ENCODE measurements around the gene MEGF11. TPM values are rescaled to one million over a fixed set of nuclear protein-coding genes. Genes with fewer than 3 reads are reported as not detected.

Gene MEGF11
- total RNA-seq, 1 experiment from 2014 or later, result not detected

DNA sequence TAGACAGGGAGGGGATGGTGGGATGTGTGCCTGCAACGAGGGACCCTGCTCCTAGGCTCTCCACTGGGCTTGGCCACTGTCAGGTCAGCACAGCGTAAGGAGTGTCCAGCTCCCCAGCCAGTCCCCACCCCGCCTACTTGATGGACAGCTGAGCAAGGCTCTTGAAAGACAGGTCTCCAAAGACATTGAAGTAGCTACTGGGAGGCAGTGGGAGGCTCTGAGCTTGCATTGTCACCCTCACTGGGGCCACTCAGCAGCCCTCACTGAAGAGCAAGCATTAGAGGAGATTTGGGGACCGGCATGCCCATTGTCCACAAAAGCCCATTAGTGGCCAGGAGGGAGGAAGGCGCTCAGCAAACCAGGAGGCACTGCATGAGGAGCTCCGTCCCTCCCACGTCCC is 146.5 kb downstream of the MEGF11 start:
- no peaks in the 10 kb centered on the region for H3K36me3 ChIP-seq (ENCODE audit: low read depth)
- H3K27me3 ChIP-seq (ENCODE audit: insufficient read depth, low read depth), result peaks cover 79% of the 10 kb centered on the region
- CTCF ChIA-PET, result no interaction called here
- TF ChIP-seq EZH2 (IDR thresholded peaks at IDR 0.05; ENCODE audit: low read depth), result no peak
- no peaks in the 10 kb centered on the region for H3K79me2 ChIP-seq (ENCODE audit: low read depth)
- H3F3A ChIP-seq (ENCODE audit: insufficient read depth, low read depth), result no peaks in the 10 kb centered on the region
- H2AFZ ChIP-seq, result no peak overlapping the region
- H3K9me2 ChIP-seq (ENCODE audit: insufficient read depth), result no peaks in the 10 kb centered on the region
- DNase-seq, result no peak
- no peak overlapping the region for H3K4me3 ChIP-seq
- intact Hi-C loops (cut with micrococcal nuclease; ENCODE audit: unreplicated experiment), result no loop called here
- H3K27ac ChIP-seq, result no peak overlapping the region
- POLR2A ChIA-PET (ENCODE audit: unreplicated experiment), result no interaction called here
- H3K4me1 ChIP-seq (replicated peaks; ENCODE audit: insufficient read depth), result no peaks in the 10 kb centered on the region
- H3K4me2 ChIP-seq, result no peak overlapping the region
- H3K9me3 ChIP-seq (ENCODE audit: insufficient read depth, low read depth), result no peaks in the 10 kb centered on the region
- no TSS peak for BruUV-seq (replicated peaks)
- H4K20me1 ChIP-seq (ENCODE audit: insufficient read depth), result no peaks in the 10 kb centered on the region

DNA sequence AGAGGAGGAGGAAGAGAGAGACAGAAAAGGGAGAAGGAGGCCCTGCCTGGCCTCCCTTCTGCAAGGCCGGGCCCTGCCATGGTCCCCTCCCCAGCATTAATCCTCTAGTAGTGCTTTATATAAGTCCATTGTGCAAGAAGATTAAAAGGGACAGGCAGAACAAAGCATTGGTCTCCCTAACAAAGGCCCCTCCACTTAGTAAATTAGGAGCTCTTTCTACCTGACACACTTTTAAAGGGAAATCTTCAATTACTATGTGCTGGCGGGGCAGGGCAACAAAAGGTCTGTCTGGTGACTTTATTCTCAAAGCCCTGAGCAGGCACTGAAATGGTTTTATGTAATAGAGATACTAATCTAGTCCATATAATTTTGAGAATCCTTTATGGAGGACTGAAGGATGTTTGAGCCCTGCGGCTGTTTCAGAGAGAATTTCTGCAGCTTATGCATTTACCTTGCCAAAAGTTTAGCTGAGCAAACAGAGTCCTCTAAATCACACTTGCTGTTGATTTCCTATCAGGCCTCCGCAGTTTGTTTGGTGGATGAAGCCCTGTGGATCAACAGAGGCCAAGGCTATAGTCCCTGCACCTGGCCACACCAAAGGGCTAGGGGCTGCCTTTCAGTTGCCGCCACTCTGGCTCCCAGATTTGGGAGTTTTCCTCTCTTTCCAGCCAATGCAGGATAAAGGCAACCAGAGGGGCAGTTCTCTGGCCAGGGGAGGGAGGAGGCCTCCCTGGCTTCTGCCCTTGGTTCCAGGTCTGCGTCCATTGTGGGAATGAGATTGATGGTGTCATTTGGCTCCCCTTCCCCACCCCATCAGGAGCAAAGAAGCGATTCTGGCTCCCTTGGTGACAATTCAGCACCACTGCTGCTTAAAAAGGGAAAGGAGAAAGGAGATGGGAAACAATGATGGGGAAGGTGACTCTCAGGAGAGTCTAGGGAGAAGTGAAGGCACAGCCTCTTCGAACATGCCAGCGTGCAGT is 148.0 kb downstream of the MEGF11 start:
- no peaks in the 10 kb centered on the region for H3K9me3 ChIP-seq (ENCODE audit: insufficient read depth, low read depth)
- no peaks in the 10 kb centered on the region for H3K36me3 ChIP-seq (ENCODE audit: low read depth)
- ChIA-PET POLR2A (ENCODE audit: unreplicated experiment) (no interaction called here), CTCF (no interaction called here)
- no peak overlapping the region for H2AFZ ChIP-seq
- H3K9me2 ChIP-seq (ENCODE audit: insufficient read depth), result no peaks in the 10 kb centered on the region
- TF ChIP-seq, protein P1, sequence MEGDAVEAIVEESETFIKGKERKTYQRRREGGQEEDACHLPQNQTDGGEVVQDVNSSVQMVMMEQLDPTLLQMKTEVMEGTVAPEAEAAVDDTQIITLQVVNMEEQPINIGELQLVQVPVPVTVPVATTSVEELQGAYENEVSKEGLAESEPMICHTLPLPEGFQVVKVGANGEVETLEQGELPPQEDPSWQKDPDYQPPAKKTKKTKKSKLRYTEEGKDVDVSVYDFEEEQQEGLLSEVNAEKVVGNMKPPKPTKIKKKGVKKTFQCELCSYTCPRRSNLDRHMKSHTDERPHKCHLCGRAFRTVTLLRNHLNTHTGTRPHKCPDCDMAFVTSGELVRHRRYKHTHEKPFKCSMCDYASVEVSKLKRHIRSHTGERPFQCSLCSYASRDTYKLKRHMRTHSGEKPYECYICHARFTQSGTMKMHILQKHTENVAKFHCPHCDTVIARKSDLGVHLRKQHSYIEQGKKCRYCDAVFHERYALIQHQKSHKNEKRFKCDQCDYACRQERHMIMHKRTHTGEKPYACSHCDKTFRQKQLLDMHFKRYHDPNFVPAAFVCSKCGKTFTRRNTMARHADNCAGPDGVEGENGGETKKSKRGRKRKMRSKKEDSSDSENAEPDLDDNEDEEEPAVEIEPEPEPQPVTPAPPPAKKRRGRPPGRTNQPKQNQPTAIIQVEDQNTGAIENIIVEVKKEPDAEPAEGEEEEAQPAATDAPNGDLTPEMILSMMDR (conservative IDR thresholded peaks at IDR 0.05), result no peak
- no peak for TF ChIP-seq EZH2 (IDR thresholded peaks at IDR 0.05; ENCODE audit: low read depth)
- no peak for DNase-seq
- no peaks in the 10 kb centered on the region for H3K79me2 ChIP-seq (ENCODE audit: low read depth)
- H3F3A ChIP-seq (ENCODE audit: insufficient read depth, low read depth), result no peaks in the 10 kb centered on the region
- intact Hi-C loops (cut with micrococcal nuclease; ENCODE audit: unreplicated experiment), result no loop called here
- BruUV-seq (replicated peaks), result no TSS peak
- H3K4me3 ChIP-seq, result no peak overlapping the region
- no peaks in the 10 kb centered on the region for H3K4me1 ChIP-seq (replicated peaks; ENCODE audit: insufficient read depth)
- no peak overlapping the region for H3K4me2 ChIP-seq
- H3K27ac ChIP-seq, result no peak overlapping the region
- H3K27me3 ChIP-seq (ENCODE audit: insufficient read depth, low read depth), result peaks cover 65% of the 10 kb centered on the region
- H4K20me1 ChIP-seq (ENCODE audit: insufficient read depth), result no peaks in the 10 kb centered on the region

DNA sequence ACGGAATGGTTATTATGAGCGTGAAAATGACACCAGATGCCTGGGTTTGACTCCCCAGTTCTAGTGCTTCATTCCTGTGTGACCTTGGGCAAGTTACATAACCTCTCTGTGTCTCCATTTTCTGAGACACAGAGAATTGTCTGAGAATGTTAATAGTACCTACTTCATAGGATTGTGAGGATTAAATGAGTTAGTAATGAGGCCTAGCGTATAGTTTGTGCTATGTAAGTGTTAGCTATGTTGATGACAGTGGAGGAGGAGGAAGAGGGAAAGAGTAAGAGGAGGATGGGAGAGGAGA is 150.3 kb downstream of the MEGF11 start:
- ChIA-PET POLR2A (ENCODE audit: unreplicated experiment) (no interaction called here), CTCF (no interaction called here)
- Histone ChIP-seq H3K4me2 (no peak overlapping the region), H4K20me1 (ENCODE audit: insufficient read depth) (no peaks in the 10 kb centered on the region), H3K27ac (no peak overlapping the region), H3K4me3 (no peak overlapping the region), H3K36me3 (ENCODE audit: low read depth) (no peaks in the 10 kb centered on the region), H2AFZ (no peak overlapping the region), H3K9me3 (ENCODE audit: insufficient read depth, low read depth) (no peaks in the 10 kb centered on the region), H3K27me3 (ENCODE audit: insufficient read depth, low read depth) (peaks cover 49% of the 10 kb centered on the region), H3K4me1 (replicated peaks; ENCODE audit: insufficient read depth) (no peaks in the 10 kb centered on the region), H3F3A (ENCODE audit: insufficient read depth, low read depth) (no peaks in the 10 kb centered on the region), H3K9me2 (ENCODE audit: insufficient read depth) (no peaks in the 10 kb centered on the region), H3K79me2 (ENCODE audit: low read depth) (no peaks in the 10 kb centered on the region)
- TF ChIP-seq, protein P1 (conservative IDR thresholded peaks at IDR 0.05), result no peak
- TF ChIP-seq EZH2 (IDR thresholded peaks at IDR 0.05; ENCODE audit: low read depth), result no peak
- intact Hi-C loops (cut with micrococcal nuclease; ENCODE audit: unreplicated experiment), result no loop called here
- DNase-seq, result no peak
- BruUV-seq (replicated peaks), result no TSS peak
